GM12801 (cell line): ENCODE results near the gene HERC3.

Experiments
- TF ChIP-seq, protein P1 (sequence below): IDR thresholded peaks from one replicate; pipeline ENCODE4 v1.5.1; 2011; ENCODE audit warnings: control low read depth; ENCODE audit not compliant: insufficient read length; ENCODE audit errors: extremely low read depth

Gene HERC3

DNA sequence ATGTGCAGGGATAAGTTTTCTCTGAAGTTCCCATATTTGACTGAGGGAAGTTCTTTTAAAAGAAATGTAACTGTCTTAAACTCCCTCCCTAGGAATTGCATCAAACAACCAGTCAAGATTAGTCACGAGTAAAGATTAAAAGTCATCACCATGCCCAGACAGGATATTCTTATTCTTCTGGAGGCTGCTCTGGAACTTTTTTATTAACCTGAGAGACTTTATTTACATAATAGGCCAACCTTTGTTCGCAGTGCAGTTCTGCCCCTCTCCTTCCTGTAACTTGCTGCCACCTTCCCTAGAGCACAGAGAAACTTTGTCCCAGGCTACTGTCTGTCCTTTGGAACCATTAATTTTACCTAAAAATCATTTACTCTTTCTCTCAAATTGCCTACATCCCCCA lies 9.8 kb upstream of the HERC3 start:
- TF ChIP-seq, protein P1, sequence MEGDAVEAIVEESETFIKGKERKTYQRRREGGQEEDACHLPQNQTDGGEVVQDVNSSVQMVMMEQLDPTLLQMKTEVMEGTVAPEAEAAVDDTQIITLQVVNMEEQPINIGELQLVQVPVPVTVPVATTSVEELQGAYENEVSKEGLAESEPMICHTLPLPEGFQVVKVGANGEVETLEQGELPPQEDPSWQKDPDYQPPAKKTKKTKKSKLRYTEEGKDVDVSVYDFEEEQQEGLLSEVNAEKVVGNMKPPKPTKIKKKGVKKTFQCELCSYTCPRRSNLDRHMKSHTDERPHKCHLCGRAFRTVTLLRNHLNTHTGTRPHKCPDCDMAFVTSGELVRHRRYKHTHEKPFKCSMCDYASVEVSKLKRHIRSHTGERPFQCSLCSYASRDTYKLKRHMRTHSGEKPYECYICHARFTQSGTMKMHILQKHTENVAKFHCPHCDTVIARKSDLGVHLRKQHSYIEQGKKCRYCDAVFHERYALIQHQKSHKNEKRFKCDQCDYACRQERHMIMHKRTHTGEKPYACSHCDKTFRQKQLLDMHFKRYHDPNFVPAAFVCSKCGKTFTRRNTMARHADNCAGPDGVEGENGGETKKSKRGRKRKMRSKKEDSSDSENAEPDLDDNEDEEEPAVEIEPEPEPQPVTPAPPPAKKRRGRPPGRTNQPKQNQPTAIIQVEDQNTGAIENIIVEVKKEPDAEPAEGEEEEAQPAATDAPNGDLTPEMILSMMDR: no peak

DNA sequence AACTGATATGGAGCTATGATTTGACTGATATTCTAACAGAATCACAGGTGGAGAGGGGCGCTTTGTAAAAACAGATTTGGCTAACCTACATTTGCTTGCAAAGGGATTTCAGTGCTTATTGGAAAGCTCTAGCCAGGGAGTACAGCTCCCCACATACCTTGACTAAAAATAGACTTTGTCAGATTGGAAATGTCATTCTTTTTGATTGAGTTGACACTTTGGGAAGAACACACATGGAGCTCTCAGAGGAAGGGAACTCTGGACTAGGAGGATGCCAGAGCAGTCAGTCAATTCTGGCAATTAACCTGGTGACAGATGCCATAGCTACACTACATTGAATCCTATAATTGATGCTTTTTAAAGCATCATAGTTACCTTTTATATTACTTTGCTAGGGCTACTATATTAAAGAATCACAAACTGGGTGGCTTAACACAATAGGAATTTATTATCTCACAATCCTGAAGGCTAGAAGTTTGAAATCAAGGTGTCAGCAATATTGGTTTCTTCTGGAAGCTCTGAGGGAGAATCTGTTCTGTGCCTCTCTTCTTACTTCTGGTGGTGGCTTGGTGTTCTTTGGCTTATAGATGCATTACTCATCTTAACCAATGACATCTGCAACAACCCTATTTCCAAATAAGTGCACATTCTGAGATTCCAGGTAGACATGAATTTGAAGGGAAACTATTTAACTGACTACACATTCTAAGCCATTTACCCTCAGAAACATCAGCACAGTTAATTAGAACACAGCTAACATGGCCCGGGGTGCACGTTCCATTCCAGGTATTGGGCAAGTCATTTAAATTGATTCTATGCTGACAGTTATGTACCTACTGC lies 8.4 kb upstream of the HERC3 start:
- TF ChIP-seq, protein P1: no peak

DNA sequence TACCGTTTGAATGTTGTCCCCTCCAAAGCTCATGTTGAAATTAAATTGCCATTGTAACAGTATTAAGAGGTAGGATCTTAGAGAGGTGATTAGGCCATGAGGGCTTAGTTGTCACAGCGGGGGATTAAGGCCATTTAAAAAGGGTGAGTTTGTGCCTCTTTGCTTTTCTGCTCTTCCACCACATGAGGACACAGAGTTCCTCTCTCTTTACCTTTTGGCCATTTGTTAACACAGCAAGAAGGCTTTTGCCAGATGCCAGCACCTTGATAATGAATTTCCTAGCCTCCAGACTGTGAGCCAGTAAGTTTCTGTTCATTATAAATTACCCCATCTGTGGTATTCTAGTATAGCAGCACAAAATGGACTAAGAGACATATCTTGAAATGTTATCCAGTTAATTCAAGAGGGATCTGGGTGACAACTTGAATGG lies 7.8 kb upstream of the HERC3 start:
- TF ChIP-seq, protein P1: no peak

DNA sequence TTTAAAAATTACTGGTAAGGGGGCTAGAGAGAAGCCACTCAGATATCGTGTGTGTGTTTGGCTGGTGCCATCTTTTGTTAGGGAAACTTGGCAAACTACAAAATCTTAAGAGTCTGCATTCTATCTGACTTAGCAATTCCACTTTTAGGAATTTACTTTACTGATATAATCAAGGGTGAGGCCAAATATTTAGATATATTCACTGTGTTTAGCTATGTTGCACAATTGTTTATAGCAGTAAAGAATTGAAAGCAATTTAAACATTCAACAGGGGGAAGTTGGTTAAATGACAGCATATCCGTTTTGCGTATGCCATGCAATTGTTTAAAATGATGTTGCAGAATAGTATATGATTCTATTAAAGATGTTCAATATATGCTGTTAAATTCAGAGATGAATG lies 6.4 kb upstream of the HERC3 start:
- TF ChIP-seq, protein P1: no peak

DNA sequence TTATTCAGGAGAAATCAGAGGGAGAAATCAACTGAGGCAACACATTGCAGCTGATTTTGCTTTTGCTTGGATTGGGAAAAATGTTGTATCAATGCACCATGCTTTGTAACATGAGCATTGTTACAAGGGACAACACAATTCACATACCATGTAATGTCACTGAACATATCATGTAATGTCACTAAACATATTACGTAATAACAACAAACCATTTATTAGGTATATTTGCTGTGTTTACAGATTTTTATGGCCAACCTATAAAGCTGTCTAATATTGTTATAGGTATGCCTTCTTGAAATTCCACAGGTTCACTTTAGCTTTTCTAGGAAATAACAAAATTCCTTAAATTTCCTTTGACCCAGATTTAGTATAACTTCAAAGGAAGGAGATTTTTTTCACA lies 5.0 kb upstream of the HERC3 start:
- TF ChIP-seq, protein P1: no peak

DNA sequence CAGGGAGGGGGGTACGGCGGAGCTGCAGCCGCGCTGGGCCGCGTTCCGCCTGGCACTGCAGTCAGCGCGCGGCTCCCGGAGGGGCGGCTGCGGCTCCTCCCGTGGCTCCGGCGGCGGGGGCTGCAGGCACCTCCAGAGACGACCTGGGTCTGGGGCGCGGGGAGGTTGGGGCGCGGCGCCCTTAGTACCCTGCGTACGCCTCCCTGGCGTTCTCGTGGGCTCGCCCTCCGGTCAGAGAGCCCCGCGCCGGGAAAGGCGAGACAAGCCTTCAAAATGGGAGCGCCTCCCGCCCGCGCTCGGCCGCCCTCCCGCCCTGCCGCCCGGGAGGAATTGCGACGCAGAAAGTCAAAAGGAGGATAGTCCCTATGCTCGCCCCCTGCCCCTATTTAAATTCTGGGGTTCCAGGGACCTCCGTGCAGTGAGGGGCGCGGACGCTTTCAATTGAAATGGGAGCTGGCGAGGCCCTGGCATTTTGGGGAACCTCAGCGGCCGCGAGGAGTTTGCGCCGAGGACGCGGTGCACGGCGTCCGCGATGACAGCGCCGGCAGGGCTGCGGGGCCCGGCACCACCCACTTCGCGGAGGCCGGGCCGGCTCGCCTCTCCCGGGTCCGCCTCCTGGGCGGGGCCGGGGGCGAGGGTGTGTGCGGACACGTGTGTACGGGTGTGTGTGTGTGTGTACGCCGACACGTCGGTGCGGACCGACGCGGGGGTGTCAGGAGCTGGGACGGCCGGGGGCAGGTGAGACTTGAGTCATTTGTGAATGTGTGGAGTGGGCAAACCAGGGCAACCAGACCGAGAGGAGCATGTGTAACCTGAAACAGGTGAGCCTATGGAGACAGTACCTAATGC lies 544 bp downstream of the HERC3 start:
- TF ChIP-seq, protein P1: no peak

DNA sequence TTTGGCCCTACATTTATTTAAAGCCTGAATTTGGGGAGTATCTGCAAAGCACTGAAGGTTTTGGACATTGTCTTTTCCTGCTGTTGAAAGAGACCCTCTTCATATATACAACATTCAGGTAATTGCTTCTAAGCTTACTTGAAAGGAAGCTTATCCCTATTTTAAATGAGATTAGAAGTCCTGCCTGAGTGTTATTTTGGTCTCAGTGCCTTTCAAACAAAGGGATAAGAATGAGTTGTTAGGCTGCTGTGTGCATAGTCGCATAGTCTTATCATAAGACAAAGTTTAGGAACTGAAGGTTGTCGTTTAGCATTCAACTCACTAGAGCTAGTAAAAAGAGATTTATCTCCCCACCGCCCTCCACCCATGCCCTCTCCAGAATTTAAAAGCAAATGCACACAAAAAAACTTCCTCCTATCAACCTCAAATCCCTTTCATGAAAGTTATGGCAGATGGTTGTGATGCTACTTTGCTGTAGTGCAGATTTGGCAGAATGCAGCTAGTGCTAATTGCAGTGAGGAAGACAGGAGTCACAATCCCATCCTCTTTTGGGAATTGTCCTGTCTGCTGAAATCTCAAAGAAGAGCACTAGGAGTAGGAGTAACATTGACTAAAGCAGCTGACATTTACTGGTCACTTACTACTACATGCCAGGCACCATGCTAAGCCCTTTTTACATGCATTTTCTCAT lies 5.8 kb downstream of the HERC3 start:
- TF ChIP-seq, protein P1: no peak
